Retinal pigment epithelial cell (primary cell): ENCODE data around the gene TMEM151B.
A peak's percentile ranks its signal among the peaks of the same experiment; 100 is the strongest.

Experiments used
- DNase-seq: peaks from one replicate; pipeline ENCODE4 v3.0.0-alpha.2; 2010; ENCODE audit warnings: low read depth
- H3K4me3 ChIP-seq: 2 replicates; pipeline ENCODE4 v1.5.1; 2011; ENCODE audit warnings: mild to moderate bottlenecking, low read length, control low read depth, moderate library complexity
- CTCF ChIP-seq: conservative IDR thresholded peaks from 2 replicates; pipeline ENCODE4 v1.5.1; 2011; ENCODE audit warnings: low read depth, low read length, control low read depth, inconsistent platforms

The TMEM151B gene

GRCh38 chr6:44301106-44301505 lies 30.9 kb downstream of the TMEM151B start:
- TF ChIP-seq CTCF: no peak
- no peak for DNase-seq
- no peak overlapping the region for H3K4me3 ChIP-seq

GRCh38 chr6:44301782-44302564 lies 31.7 kb downstream of the TMEM151B start:
- no peak overlapping the region for H3K4me3 ChIP-seq
- no peak for TF ChIP-seq CTCF
- no peak for DNase-seq

GRCh38 chr6:44302856-44303255 lies 32.6 kb downstream of the TMEM151B start:
- no peak for DNase-seq
- no peak overlapping the region for H3K4me3 ChIP-seq
- TF ChIP-seq CTCF: no peak

GRCh38 chr6:44303842-44304241 lies 33.6 kb downstream of the TMEM151B start:
- no peak for TF ChIP-seq CTCF

GRCh38 chr6:44304282-44305199 lies 34.3 kb downstream of the TMEM151B start:
- peak; percentile 88 for TF ChIP-seq CTCF
- DNase-seq: no peak
- no peak overlapping the region for H3K4me3 ChIP-seq

More at GRCh38 chr6:44303842-44304241, 33.6 kb downstream of the TMEM151B start:
- no peak overlapping the region for H3K4me3 ChIP-seq
- no peak for DNase-seq

- no peak overlapping the region for H3K4me3 ChIP-seq
- no peak for DNase-seq
- TF ChIP-seq CTCF: no peak
These were observed 35.0 kb downstream of the TMEM151B start for GRCh38 chr6:44305200-44305725.
